GM19193 (cell line): ENCODE data around the gene C11orf91.

Experiments
- POLR2A ChIP-seq: IDR thresholded peaks from 4 replicates; pipeline ENCODE4 v1.6.1; 2011; ENCODE audit not compliant: insufficient read depth, insufficient read length; ENCODE audit errors: extremely low read depth

Gene C11orf91

DNA sequence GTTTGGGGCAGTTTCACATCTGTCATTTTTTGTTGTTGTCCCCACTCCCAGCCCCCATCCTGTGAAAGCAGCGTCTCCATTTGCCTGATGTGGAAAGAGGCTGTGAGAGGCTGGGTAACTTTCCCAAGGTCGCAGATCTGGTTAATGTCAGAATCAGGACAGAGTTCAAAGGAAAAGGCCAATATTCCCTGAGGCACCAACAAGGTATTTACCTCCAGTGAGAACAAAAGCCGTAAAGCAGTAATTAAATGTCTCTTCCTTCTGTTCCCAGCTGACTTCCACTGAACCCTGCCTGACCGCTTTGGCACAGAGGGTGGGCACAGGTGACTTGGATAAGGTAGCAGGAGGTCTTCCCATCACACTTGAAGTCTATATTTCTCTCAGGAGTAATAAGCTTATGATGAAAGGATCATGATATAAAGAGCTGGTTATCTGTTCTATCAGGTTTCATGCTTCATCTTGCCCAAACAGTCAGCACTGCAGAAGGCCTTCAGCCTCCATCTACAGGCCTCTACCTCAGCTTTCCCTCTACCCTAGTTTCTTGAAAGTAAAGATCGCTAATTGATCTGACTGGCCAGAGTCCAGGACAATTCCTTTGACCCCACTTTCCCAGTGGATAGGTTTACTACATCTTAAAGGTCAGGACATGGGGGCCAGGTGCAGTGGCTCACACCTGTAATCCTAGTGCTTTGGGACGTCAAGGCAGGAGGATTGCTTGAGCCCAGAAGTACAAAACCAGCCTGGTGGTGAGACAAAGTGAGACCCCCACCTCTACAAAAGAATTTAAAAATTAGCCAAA, 9.4 kb downstream of the C11orf91 start:
- no peak for TF ChIP-seq POLR2A

DNA sequence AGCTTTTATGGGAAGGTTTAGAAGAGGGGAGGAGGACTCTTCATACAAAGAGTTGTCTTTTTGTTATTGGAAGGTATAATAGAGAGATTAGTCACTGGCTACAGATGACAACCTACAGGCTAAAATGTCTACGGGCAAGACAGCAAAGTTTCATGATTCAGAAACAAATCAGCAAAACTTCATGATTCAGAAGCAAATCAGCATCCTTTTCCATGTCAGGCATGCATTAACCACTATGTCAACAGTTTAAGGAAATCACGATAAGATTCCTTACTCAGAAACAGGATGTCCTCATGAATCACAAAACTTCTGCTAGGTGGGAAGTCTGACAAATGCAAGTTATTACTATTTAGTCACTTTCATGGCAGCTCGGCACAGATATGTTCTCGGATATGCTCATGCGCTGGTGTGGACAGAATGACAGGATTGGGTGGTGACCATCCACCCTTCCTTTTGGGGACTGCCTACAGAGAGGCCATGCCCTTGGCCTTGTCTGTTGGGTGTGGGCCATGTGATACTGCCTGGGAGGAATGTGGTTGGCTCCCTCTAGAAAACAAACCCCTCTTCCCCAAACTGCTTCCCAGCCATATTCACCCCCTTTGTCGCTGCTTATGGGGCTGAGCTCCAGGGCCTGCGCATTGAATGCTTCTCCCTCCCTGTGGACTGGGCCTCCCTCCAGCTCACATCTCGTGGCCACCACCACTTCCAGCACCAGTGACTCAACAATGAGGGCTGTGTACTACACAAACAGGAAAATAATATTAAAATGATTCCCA, 10.1 kb downstream of the C11orf91 start:
- no peak for TF ChIP-seq POLR2A

GRCh38 chr11:33689501-33689900, 11.1 kb downstream of the C11orf91 start:
- no peak for TF ChIP-seq POLR2A

DNA sequence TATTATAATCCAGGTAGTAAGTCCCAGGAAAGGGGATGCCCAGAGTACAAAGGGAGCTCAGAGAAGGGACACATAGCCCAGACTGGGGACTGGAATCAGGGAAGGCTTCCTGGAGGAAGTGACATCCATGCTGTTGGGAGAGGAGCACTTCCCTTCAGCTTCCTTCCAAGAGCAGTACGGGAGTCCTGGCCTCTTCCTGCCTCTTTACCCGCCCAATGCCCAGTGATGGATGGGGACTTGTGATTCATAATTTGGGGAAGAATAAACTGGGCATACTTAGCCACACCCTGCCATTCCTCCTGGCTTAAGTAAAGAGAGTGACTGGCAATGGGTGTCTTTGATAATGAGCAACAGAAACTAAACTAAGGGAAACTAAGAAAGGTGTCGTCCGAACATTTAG, 11.5 kb downstream of the C11orf91 start:
- TF ChIP-seq POLR2A: no peak

GRCh38 chr11:33687733-33688479, 12.7 kb downstream of the C11orf91 start:
- TF ChIP-seq POLR2A: no peak

GRCh38 chr11:33685082-33685481, 15.5 kb downstream of the C11orf91 start:
- no peak for TF ChIP-seq POLR2A

GRCh38 chr11:33684003-33684706, 16.5 kb downstream of the C11orf91 start:
- TF ChIP-seq POLR2A: no peak

GRCh38 chr11:33682446-33682845, 18.2 kb downstream of the C11orf91 start:
- TF ChIP-seq POLR2A: no peak

DNA sequence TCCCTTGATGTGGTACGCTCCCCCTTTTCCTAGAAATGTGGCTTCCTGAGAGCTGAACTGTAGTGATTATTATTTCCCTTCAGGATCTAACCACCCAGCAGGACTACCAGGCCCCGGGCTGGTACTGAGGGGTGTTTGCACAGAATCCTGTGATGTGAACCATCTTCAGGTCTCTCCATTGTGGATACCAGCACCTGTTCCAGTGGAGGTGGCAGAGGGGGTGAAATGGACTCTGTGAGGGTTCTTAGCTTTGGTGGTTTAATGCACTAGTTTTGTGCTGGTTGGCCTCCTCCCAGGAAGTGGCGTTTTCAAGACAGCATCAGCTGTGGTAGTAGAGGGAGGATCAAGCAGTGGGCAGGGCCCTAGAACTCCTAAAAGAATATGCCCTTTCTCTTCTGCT, 18.6 kb downstream of the C11orf91 start:
- TF ChIP-seq POLR2A: no peak

GRCh38 chr11:33674035-33674814, 26.4 kb downstream of the C11orf91 start:
- no peak for TF ChIP-seq POLR2A

DNA sequence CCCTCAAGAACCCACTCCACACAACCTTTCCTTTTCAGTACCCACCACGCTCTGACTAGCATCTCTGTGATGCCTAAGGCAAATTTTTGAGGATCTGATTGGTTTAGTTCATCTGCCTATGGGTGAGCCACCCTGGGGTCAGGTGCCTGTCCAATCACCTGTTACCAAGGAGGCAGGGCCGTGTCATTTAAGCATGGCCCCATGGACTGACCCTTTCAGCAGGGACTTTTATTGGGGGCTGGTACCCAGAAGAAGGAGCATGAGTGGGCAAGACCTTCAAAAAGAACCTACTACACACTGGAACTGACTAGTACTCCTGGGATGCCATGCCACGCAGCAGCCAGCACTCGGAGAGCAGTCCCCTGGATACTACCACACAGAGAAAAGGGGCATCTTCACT, 28.4 kb downstream of the C11orf91 start:
- no peak for TF ChIP-seq POLR2A

GRCh38 chr11:33670250-33671011, 30.2 kb downstream of the C11orf91 start:
- no peak for TF ChIP-seq POLR2A

DNA sequence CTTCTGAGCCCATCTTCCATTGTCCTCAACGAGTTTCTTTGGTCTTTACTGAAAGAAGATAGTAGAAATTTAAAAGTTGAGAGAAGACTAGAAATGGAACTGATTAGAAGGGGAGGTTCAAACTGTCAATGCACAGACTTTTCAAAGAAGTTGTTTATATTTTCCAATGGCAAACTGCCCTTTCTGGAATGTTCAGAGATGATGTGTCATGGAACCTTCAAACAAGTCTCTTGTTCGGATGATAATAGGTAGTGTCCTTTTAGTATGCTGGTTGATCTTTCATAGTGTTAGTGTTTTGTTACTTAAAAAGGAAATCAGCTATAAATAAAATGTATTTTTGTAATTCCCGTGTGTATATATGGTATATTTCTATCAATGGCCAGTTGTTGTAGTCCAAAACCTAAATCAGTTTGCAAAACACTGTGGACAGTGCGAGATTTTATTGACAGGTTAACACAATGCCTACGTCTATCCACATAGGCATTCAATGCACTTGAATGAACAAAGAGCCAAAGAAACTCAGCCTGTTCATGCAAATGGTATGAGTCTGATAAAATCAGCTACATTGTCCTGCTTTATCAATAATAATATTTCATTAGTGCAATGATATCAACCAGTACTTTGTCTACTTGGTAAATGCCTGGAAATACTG, 30.9 kb downstream of the C11orf91 start:
- no peak for TF ChIP-seq POLR2A
